Caco-2 (cell line): ENCODE data around the gene GAS2L2. TPM values are rescaled to one million over a fixed set of nuclear protein-coding genes. Genes with fewer than 3 reads are reported as not detected.

Experiments
- BruUV-seq: library from RNA; stranded (reverse); fragments of 400-500 nt; replicated peaks from 2 replicates; lab custom pipeline; 2021; lab: Mats Ljungman, UMichigan
- CTCF ChIA-PET: fragments of 300-600 bp; sonication (Branson Sonifier 250); formaldehyde crosslinking; loops from one replicate; lab custom pipeline; 2022; ENCODE audit warnings: antibody characterized with exemption; lab: Charles Lee
- POLR2A ChIA-PET: fragments of 300-600 bp; sonication (Branson Sonifier 250); formaldehyde crosslinking; loops from one replicate; lab custom pipeline; 2022; ENCODE audit warnings: antibody characterized with exemption; lab: Charles Lee
- DNase-seq, 2 experiments: peaks; one replicate each; pipeline versions ENCODE4 v3.0.0 to v3.0.0-alpha.2; 2020 to 2022
- H3K27me3 ChIP-seq: replicated peaks from 2 replicates; pipeline ENCODE4 v1.6.0; 2011; ENCODE audit warnings: low read length; ENCODE audit not compliant: control insufficient read depth, insufficient read depth
- H3K36me3 ChIP-seq: 2 replicates; pipeline ENCODE4 v1.5.1; 2011; ENCODE audit warnings: low read length; ENCODE audit not compliant: control insufficient read depth, insufficient read depth
- H3K4me1 ChIP-seq: fragments of 250-450 bp; sonication (Bioruptor Pico); 2 replicates; pipeline ENCODE4 v1.5.1; 2020; ENCODE audit warnings: mild to moderate bottlenecking
- H3K4me3 ChIP-seq: 2 replicates; pipeline ENCODE4 v1.5.1; 2011; ENCODE audit warnings: low read depth, mild to moderate bottlenecking, control low read depth, low read length
- H3K9me3 ChIP-seq: fragments of 250-450 bp; sonication (Bioruptor Pico); 2 replicates; pipeline ENCODE4 v1.5.1; 2020; ENCODE audit warnings: mild to moderate bottlenecking, moderate library complexity
- H3K27ac Mint-ChIP-seq: one replicate; pipeline ENCODE4 v1.8.0; 2022; ENCODE audit warnings: mixed read lengths; ENCODE audit not compliant: unreplicated experiment
- H3K27me3 Mint-ChIP-seq: one replicate; pipeline ENCODE4 v1.8.0; 2022; ENCODE audit warnings: mixed read lengths; ENCODE audit not compliant: insufficient read depth, unreplicated experiment
- H3K36me3 Mint-ChIP-seq: one replicate; pipeline ENCODE4 v1.8.0; 2022; ENCODE audit warnings: mild to moderate bottlenecking, mixed read lengths; ENCODE audit not compliant: insufficient read depth, unreplicated experiment
- H3K4me1 Mint-ChIP-seq: one replicate; pipeline ENCODE4 v1.8.0; 2022; ENCODE audit warnings: low read depth, mixed read lengths; ENCODE audit not compliant: unreplicated experiment
- H3K4me3 Mint-ChIP-seq: one replicate; pipeline ENCODE4 v1.8.0; 2022; ENCODE audit warnings: mild to moderate bottlenecking, moderate library complexity, mixed read lengths; ENCODE audit not compliant: unreplicated experiment
- H3K9me3 Mint-ChIP-seq: one replicate; pipeline ENCODE4 v1.8.0; 2022; ENCODE audit warnings: mixed read lengths; ENCODE audit not compliant: unreplicated experiment
- CTCF ChIP-seq, 2 experiments: fragments of 200-600 bp in 1 of 2; IDR thresholded peaks; 1 replicate in 1 of 2; 2 replicates in 1 of 2; pipeline versions ENCODE4 v1.5.1 to v1.8.0; 2011 to 2022; ENCODE audit warnings: antibody characterized with exemption in 1 of 2, control low read depth in 1 of 2, inconsistent platforms in 1 of 2, low read depth in 1 of 2, low read length in 1 of 2, mild to moderate bottlenecking in 1 of 2, moderate library complexity in 1 of 2; ENCODE audit not compliant: insufficient read depth in 1 of 2, severe bottlenecking in 1 of 2, unreplicated experiment in 1 of 2
- intact Hi-C: fragments of 100-400 bp; cut with micrococcal nuclease; formaldehyde crosslinking; loops from one replicate; pipeline ENCODE4 v1.10.0; 2022; ENCODE audit not compliant: unreplicated experiment
- total RNA-seq: library from RNA; stranded (reverse); gene quantifications from 2 replicates; pipeline ENCODE4 v1.2.3, GENCODE V29; 2022

Gene GAS2L2
- total RNA-seq, 1 experiment from 2014 or later: not detected

- peaks cover 7% of the 10 kb centered on the region for H3K4me1 Mint-ChIP-seq
- H3K27ac Mint-ChIP-seq: no peak overlapping the region
- CTCF ChIA-PET: interaction anchor here (2.7 to 5.2 kb wide), 2 partner anchors 11 kb away, joined by 10 to 25 read pairs; no protein-coding TSS in a partner anchor
- intact Hi-C loops: no loop called here
- Histone ChIP-seq H3K4me3 (no peak overlapping the region), H3K36me3 (no peaks in the 10 kb centered on the region), H3K27me3 (no peaks in the 10 kb centered on the region), H3K4me1 (no peaks in the 10 kb centered on the region), H3K9me3 (no peaks in the 10 kb centered on the region)
- DNase-seq: no peak
- H3K36me3 Mint-ChIP-seq: no peaks in the 10 kb centered on the region
- H3K4me3 Mint-ChIP-seq: no peak overlapping the region
- POLR2A ChIA-PET: no interaction called here
- no peak for TF ChIP-seq CTCF (IDR thresholded peaks at IDR 0.05; ENCODE audit: insufficient read depth in 1 of 2, low read depth in 1 of 2, low read length in 1 of 2, severe bottlenecking in 1 of 2, unreplicated experiment in 1 of 2)
- no peaks in the 10 kb centered on the region for H3K9me3 Mint-ChIP-seq
- no TSS peak for BruUV-seq
- H3K27me3 Mint-ChIP-seq: peaks cover 8% of the 10 kb centered on the region
Observed at GRCh38 chr17:35775039-35775438, 22.0 kb upstream of the GAS2L2 start.

GRCh38 chr17:35774499-35774898 lies 21.5 kb upstream of the GAS2L2 start:
- Histone ChIP-seq H3K4me3 (no peak overlapping the region), H3K36me3 (no peaks in the 10 kb centered on the region), H3K4me1 (no peaks in the 10 kb centered on the region), H3K27me3 (no peaks in the 10 kb centered on the region), H3K9me3 (no peaks in the 10 kb centered on the region)
- H3K4me1 Mint-ChIP-seq: peaks cover 7% of the 10 kb centered on the region
- BruUV-seq: no TSS peak
- intact Hi-C loops: no loop called here
- no peak overlapping the region for H3K27ac Mint-ChIP-seq
- peaks cover 8% of the 10 kb centered on the region for H3K27me3 Mint-ChIP-seq
- no peak for DNase-seq
- no peak overlapping the region for H3K4me3 Mint-ChIP-seq
- H3K36me3 Mint-ChIP-seq: no peaks in the 10 kb centered on the region
- POLR2A ChIA-PET: no interaction called here
- no peaks in the 10 kb centered on the region for H3K9me3 Mint-ChIP-seq
- TF ChIP-seq CTCF (IDR thresholded peaks at IDR 0.05; ENCODE audit: insufficient read depth in 1 of 2, low read depth in 1 of 2, low read length in 1 of 2, severe bottlenecking in 1 of 2, unreplicated experiment in 1 of 2): no peak
- CTCF ChIA-PET: interaction anchor here (2.7 kb wide), 1 partner anchor 10 kb away, joined by 10 read pairs; no protein-coding TSS in a partner anchor

GRCh38 chr17:35773679-35774425 lies 20.8 kb upstream of the GAS2L2 start:
- no peaks in the 10 kb centered on the region for H3K27me3 ChIP-seq
- peaks cover 7% of the 10 kb centered on the region for H3K4me1 Mint-ChIP-seq
- CTCF ChIA-PET: interaction anchor here (2.7 kb wide), 1 partner anchor 9 kb away, joined by 10 read pairs; no protein-coding TSS in a partner anchor
- no peaks in the 10 kb centered on the region for H3K36me3 Mint-ChIP-seq
- no peak for DNase-seq
- TF ChIP-seq CTCF (IDR thresholded peaks at IDR 0.05; ENCODE audit: insufficient read depth in 1 of 2, low read depth in 1 of 2, low read length in 1 of 2, severe bottlenecking in 1 of 2, unreplicated experiment in 1 of 2): no peak
- POLR2A ChIA-PET: no interaction called here
- H3K9me3 ChIP-seq: no peaks in the 10 kb centered on the region
- H3K27me3 Mint-ChIP-seq: peaks cover 8% of the 10 kb centered on the region
- no peak overlapping the region for H3K4me3 Mint-ChIP-seq
- H3K4me3 ChIP-seq: no peak overlapping the region
- no TSS peak for BruUV-seq
- intact Hi-C loops: no loop called here
- H3K27ac Mint-ChIP-seq: no peak overlapping the region
- H3K4me1 ChIP-seq: no peaks in the 10 kb centered on the region
- no peaks in the 10 kb centered on the region for H3K9me3 Mint-ChIP-seq
- H3K36me3 ChIP-seq: no peaks in the 10 kb centered on the region
